Measurements from ENCODE around the gene CROCC. TPM values are rescaled to one million over a fixed set of nuclear protein-coding genes. Genes with fewer than 3 reads are reported as not detected.
A peak's percentile ranks its signal among the peaks of the same experiment; 100 is the strongest.

Gene CROCC
- total and polyA plus RNA-seq, 2 experiments from 2014 or later = 14.6 to 30.3 TPM

DNA sequence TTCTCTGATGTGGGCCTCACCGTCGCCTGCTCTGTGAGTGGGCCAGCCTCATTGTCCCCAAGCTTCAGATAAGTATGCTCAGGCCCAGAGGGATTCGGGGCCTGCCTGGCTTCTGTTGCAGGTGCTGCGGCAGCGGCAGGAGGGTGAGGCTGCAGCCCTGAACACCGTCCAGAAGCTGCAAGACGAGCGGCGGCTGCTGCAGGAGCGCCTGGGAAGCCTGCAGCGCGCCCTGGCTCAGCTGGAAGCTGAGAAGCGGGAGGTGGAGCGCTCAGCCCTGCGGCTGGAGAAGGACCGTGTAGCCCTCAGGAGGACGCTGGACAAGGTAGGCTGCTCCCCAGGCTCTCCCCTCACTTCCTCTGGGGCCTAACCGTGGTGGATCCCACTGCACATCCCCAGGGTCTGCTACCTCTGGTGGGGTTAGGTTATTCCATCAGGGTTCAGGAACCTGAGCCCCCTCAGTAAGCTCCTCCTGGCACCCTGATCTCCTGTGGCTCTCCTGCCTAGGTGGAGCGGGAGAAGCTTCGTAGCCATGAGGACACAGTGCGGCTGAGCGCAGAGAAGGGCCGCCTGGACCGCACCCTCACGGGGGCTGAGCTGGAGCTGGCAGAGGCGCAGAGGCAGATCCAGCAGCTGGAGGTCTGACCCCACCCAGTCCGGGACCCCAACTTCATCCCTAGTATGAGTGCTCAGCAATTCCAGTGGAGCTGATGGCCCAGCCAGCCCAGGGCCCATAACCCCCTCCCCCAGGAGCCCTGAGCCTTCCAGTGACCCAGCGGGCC lies 48.6 kb downstream of the CROCC start:
- Histone ChIP-seq H3K36me3 (no peaks in the 10 kb centered on the region), H3K4me1 (ENCODE audit: low read depth) (no peaks in the 10 kb centered on the region), H3K9me3 (ENCODE audit: low read depth) (no peaks in the 10 kb centered on the region), H3K4me3 (no peak overlapping the region), H3K27me3 (no peaks in the 10 kb centered on the region), H3K27ac (no peak overlapping the region)
- TF ChIP-seq, protein P1, sequence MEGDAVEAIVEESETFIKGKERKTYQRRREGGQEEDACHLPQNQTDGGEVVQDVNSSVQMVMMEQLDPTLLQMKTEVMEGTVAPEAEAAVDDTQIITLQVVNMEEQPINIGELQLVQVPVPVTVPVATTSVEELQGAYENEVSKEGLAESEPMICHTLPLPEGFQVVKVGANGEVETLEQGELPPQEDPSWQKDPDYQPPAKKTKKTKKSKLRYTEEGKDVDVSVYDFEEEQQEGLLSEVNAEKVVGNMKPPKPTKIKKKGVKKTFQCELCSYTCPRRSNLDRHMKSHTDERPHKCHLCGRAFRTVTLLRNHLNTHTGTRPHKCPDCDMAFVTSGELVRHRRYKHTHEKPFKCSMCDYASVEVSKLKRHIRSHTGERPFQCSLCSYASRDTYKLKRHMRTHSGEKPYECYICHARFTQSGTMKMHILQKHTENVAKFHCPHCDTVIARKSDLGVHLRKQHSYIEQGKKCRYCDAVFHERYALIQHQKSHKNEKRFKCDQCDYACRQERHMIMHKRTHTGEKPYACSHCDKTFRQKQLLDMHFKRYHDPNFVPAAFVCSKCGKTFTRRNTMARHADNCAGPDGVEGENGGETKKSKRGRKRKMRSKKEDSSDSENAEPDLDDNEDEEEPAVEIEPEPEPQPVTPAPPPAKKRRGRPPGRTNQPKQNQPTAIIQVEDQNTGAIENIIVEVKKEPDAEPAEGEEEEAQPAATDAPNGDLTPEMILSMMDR (IDR thresholded peaks at IDR 0.05; ENCODE audit: low read depth, low read length) = no peak
- no peak for DNase-seq (ENCODE audit: low read depth in 1 of 2, low spot score in 1 of 2)

DNA sequence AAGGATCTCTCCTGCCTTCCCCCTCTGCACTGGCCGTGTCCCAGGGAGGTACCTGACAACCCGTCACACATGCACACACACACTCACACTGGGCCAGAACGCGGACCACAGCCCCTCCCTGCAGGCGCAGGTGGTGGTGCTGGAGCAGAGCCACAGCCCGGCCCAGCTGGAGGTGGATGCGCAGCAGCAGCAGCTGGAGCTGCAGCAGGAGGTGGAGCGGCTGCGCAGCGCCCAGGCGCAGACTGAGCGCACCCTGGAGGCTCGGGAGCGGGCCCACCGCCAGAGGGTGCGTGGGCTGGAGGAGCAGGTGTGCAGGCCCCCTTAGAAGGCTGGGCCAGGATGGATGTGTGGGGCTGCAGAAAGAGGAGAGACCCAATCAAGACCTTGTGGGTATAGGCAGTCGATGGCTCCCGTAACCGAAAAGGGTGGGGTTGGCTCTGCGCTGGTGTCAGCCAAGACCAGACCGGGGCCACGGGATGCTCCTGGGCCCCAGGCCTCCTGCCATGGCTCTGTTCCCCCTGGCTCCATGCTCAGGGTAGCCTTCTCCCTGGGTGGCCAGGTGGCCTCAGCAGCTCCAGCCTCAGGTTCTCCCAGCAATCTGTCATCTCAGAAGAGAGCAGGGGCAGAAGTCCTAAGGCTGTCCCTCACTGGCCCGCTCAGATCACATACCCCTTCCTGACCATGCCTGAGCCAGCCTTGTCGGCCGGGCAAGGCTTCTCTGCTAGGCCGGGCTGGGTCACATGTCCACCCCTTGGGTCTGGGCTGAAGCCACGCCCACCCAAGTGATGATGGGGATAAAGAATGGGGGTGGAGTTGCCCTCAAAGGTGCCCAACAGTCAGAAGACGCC lies 49.8 kb downstream of the CROCC start:
- H3K36me3 ChIP-seq = no peaks in the 10 kb centered on the region
- no peaks in the 10 kb centered on the region for H3K27me3 ChIP-seq
- H3K4me1 ChIP-seq (ENCODE audit: low read depth) = no peaks in the 10 kb centered on the region
- H3K4me3 ChIP-seq = no peak overlapping the region
- peak overlapping the region; percentile 50 for H3K27ac ChIP-seq
- TF ChIP-seq, protein P1 (IDR thresholded peaks at IDR 0.05; ENCODE audit: low read depth, low read length) = no peak
- DNase-seq (ENCODE audit: low read depth in 1 of 2, low spot score in 1 of 2) = peak in 1 of 2 donors; percentile 37
- no peaks in the 10 kb centered on the region for H3K9me3 ChIP-seq (ENCODE audit: low read depth)

DNA sequence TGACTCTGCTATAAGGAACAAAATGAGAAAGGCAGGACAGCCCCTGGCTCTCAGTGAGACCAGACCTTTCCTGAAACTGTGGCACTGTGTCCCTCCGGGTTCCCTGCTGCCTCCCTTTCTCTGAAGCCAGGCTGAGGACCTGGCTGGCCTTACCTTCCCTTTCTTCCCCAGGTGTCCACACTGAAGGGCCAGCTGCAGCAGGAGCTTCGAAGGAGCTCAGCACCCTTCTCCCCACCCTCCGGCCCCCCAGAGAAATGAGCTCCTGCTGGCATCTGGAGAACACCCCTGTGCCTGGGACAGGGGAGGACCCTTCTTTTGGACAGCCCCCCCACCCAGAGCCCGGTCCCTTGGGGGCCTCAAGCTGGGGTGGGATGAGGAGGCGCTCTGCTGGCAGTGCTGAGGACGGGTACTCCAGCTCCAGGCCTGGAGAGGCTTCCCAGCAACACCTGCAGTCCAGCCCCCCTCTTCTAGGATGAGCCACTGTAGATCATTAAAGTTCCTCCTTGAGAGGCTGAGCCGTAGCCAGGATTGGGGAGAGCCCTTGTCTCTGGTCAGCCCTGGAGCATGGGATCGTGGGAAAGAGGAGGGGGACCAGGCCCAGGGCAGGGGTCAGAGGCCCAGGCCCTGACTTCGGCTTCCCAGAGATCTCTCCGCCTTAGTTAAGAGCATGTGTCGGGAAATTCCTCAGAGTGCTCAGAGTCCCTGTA lies 50.6 kb downstream of the CROCC start:
- Histone ChIP-seq H3K27ac (peak overlapping the region; percentile 50), H3K4me3 (no peak overlapping the region), H3K36me3 (no peaks in the 10 kb centered on the region), H3K4me1 (ENCODE audit: low read depth) (no peaks in the 10 kb centered on the region), H3K9me3 (ENCODE audit: low read depth) (no peaks in the 10 kb centered on the region), H3K27me3 (no peaks in the 10 kb centered on the region)
- DNase-seq (ENCODE audit: low read depth in 1 of 2, low spot score in 1 of 2) = no peak
- TF ChIP-seq, protein P1 (IDR thresholded peaks at IDR 0.05; ENCODE audit: low read depth, low read length) = no peak

DNA sequence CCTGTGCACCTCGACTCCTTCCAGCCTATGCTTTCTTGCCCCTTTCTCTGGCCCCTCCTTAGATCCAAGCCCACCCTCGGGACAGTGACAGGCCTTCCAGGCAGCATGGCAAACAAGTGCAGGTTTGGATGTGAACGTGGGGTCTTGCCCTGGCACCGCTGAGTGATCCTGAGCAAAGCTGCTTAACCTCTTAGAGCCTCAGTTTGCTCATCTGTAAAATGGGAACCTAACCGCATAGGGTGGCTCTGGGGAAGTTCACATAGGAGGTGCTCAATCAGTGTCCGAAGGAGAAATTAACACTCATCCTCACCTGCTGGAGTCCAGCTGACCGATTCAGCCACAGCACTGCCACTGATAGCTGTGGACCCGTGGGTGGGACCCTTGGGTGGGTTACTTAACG lies 51.5 kb downstream of the CROCC start:
- TF ChIP-seq, protein P1 (IDR thresholded peaks at IDR 0.05; ENCODE audit: low read depth, low read length) = no peak
- Histone ChIP-seq H3K36me3 (no peaks in the 10 kb centered on the region), H3K9me3 (ENCODE audit: low read depth) (no peaks in the 10 kb centered on the region), H3K27me3 (no peaks in the 10 kb centered on the region), H3K4me3 (no peak overlapping the region), H3K27ac (peak overlapping the region; percentile 50), H3K4me1 (ENCODE audit: low read depth) (no peaks in the 10 kb centered on the region)
- no peak for DNase-seq (ENCODE audit: low read depth in 1 of 2, low spot score in 1 of 2)

DNA sequence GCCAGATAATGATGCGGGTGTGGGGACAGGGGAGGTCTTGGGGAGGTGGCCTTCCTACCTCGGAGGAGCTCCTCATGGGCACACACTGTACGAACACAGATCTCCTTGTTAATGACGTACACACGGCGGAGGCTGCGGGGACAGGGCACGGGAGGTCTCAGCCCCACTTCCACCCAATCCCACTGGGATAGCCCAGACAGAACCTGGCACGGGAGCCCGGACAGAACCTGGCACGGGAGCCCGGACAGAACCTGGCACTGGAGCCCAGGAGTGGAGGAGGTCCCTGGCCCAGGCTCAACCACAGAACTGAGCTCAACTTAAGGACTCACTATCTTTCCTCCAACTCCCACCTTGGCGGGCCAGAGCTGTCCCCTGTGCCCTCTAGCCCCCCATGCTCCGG lies 53.5 kb downstream of the CROCC start:
- TF ChIP-seq, protein P1 (IDR thresholded peaks at IDR 0.05; ENCODE audit: low read depth, low read length) = no peak
- no peak overlapping the region for H3K27ac ChIP-seq
- H3K36me3 ChIP-seq = no peaks in the 10 kb centered on the region
- DNase-seq (ENCODE audit: low read depth in 1 of 2, low spot score in 1 of 2) = no peak
- no peaks in the 10 kb centered on the region for H3K27me3 ChIP-seq
- no peak overlapping the region for H3K4me3 ChIP-seq
- H3K9me3 ChIP-seq (ENCODE audit: low read depth) = no peaks in the 10 kb centered on the region
- H3K4me1 ChIP-seq (ENCODE audit: low read depth) = peaks cover 5% of the 10 kb centered on the region

Measured in cardiac muscle cell (in vitro differentiated cells and primary cell).